Myocyte (in vitro differentiated cells): Measurements from ENCODE around the gene STAM. TPM values are rescaled to one million over a fixed set of nuclear protein-coding genes. Genes with fewer than 3 reads are reported as not detected.

Experiments
- DNase-seq: peaks from one replicate; pipeline ENCODE4 v3.0.0-alpha.2; 2012; ENCODE audit warnings: low read depth
- total RNA-seq: library from RNA; depleted of rRNA; stranded (reverse); fragments of >200 nt; gene quantifications from 2 replicates; pipeline ENCODE4 v1.2.3, GENCODE V29; 2014

STAM gene
- total RNA-seq, 1 donor from 2014 or later, result 77.6 TPM

DNA sequence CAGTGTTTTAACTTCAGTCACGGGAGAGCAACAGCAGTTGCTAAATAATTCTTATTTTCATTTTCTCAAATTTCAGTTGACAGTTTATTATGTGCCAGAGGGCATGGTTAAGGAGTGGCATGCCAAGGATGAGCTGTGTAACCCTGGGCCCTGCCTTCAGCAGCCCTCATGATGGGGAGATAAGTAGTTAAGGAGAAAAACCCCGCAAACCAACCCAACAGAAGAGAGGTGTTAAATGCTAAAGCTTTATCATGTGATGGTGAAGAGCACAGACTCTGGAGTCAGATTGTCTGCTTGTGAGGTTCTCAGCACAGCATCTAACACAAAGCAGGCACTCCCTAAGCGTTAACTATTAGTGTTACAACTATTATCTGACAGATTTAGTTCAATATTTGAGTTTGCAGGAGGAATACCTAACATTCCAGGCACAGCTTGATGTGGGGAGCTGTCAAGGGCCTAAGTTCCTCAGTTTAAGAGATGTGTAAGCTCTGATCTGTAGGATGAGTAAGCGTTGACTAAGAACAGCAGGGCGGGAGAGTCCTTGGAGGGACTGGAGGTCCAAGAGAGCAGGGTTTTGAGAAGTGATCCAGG, 29.6 kb downstream of the STAM start:
- DNase-seq, result peak; percentile 59

DNA sequence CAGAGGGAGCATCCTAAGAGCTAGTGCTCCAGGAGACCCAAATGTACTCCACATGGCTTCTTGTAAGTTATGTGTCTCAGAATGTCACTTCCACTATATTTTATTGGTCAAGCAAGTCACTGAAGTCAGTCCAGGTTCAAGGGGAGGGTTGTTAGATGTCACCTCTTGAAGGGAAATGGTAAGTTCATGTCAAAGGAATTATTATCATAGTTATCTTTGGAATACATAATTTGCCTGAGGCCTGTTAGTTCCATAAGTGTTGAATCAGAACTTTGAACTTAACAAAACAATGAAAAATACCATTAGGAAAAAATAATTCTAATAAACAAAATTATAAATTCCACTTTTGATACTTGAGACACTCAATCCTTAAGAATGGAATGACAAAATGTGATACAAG, 30.6 kb downstream of the STAM start:
- no peak for DNase-seq

DNA sequence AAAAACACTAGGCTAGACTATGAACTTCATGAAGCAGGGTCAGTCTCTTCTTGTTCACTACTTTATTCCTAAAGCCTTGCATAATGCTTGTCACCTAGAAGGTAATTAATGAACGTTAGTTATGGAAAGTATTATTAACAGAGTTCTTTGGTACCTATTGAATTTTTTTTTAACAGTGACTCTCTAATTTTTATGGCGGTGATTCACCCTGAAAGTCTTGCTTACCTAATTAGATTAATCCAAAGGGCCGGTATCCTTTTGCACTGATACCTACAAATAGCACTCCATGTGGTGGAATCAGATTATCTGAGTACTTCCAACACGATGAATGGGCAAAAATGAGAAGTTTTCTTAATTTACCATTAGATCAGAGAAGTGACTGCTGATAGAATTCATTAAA, 31.7 kb downstream of the STAM start:
- DNase-seq, result no peak

DNA sequence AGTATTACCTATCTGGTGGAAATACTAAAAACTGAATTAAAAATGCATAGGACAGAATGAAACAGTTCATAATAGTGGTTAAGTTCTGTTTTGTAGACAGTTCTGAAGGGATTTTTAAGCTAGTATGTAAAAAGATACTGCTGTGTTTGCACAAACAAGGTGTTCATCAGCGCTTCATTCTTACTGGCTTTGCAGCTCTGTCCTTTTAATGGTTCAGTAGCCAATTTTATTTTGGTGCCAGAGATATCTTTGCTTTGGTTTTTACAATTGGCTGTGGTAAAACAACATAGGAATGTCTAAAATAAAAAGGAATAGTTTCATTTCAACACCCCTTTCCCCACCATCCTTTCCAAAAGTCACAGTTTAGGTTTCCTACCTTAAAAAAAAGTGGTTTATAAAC, 33.0 kb downstream of the STAM start:
- DNase-seq, result no peak

DNA sequence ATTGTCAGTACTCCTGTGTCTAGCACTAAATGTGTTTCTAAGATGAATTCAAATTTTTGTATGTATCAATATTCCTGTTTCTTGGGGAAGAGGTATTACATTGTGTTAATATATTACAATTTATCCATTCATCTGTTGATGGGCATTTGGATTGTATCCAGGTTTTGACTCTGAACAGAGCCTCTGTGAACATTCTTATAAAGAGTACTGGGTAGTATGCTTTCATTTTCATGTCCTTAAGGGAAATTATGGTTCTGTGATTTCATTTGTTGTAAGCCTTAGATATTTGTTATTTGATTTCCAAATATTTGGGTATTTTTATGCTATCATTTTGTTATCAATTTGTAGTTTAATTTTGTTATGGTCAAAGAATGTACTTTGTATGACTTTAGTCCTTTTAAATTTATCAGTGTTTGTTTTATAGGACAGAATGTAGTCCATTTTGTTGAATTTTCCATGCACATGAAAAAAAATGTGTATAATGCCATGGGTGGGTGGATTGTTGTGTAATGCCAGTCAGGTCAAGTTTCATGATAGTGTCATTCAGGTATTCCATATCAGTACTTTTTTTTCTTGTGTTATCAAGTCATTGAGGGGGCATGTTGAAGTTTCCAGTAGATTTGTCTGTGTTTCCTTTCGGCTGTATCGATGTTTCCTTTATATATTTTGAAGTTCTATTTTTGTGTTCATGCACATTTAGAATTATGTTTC, 38.4 kb downstream of the STAM start:
- DNase-seq, result no peak

DNA sequence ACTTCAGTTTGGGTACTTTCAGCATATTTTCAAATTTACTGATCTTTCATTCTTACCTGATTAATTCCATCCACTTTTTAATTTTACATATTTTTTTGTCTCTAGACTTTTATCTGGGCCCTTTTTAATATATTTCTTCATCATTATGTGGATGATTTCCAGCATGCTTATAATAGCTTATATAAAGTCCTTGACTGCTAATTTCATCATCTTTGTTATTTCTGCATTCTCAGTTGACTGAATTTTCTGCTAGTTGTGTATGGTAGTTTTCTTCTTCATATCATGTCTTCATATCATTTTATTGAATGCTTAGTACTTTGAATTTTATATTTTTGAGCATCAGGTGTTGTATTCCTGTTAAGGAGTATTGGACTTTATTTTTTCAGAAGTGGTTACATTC, 39.6 kb downstream of the STAM start:
- no peak for DNase-seq

DNA sequence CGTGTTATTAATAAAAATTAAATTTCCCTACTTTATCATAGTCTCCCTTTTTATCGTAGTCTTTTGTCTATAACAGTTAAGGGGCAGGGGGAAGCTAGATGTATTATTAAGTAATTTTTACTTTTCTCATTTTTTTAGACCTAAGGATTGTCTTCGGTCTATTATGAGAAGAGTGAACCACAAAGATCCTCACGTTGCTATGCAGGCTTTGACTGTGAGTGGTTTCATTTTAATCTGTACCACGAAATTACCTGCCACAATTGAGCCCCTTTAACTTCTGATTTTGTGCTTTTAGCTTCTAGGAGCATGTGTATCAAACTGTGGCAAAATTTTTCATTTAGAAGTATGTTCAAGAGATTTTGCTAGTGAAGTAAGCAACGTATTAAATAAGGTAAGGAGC, 40.6 kb downstream of the STAM start:
- DNase-seq, result no peak

DNA sequence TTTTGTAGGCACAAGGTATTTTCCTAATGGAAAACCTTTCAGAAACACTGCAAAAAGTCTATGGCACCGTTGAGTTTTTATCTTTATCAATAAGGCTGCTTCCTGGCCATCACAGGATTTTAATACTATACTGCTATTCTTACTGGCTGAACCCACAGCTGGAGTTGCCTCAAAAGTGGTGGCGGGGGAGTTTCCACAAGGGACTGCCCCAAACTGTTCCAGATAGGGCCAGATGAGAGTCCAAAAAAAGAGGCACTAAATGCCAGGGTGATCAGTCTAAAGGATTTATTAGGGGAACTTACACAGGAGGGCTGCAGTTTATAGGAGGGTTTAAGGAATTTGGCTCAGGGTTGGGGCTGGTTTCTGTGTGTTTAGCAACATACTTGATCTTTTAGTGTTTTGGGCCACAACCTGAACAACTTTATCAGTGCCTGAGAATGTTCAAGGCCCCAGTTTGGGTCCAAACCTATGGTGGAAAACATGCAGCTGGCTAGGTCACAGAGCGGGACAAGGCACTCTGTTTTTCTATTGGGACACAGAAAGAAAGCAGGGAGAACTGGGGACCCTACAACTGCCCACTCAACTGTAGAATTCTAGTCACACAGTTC, 41.4 kb downstream of the STAM start:
- DNase-seq, result no peak

DNA sequence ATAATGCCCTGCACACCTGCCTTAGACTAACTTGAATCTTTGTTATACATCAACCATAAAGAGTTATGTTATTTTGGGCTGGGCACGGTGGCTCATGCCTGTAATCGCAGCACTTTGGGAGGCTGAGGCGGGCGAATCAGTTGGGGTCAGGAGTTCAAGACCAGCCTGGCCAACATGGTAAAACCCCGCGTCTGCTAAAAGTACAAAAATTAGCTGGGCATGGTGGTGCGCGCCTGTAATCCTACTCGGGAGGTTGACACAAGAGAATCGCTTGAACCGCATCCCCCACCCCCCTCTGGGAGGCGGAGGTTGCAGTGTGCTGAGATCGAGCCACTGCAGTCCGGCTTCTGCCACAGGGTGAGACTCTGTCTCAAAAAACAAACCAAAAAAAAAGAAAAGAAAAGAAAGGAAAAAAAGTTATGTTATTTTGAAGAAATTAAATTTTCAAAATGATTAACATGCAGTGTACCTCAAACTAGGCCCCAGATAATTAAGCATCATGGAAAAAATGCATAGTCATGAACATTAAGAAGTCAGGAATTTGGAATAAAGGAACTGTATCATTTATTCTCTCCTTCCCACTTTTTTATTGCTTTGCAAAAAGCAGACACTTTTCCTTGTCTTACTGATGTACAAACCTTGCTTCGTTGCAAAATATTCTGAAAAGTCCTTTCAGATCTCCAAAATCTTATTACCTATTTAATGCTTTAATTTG, 43.3 kb downstream of the STAM start:
- DNase-seq, result no peak

DNA sequence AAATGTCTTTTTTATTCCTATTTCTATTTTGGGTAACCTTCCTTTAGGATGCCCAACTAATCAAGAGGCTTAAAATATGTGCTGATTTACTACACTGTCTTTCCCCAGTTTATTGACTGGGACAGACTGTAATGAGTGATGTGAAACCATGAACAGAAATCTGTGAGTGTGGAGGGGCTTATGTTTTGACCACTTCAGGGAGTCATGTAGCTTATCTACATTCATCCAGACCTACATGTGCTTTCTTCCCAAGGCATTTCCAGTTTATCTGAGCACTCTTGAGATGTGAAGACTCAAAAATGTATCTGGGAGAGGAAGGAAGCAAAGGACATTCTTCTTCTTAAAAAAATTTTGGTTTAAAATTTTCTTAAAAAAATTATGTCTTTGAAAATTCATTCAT, 45.2 kb downstream of the STAM start:
- no peak for DNase-seq

DNA sequence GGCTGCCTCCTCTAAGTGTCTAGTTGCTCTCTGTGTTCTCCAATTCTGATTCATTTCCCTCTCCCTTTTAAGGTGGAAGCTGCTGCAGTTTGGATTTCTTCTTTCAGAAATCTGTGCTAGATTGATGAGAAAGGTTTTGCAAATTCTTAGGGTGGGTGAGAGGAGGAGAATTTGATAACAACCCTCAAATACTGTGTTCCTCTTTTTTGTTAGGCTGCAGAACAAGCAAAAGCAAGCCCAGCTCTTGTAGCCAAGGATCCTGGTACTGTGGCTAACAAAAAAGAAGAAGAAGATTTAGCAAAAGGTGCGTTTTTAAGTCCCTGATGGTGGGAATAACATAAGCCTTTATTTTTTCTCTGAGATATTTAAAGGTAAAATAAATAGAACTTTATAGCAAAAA, 49.1 kb downstream of the STAM start:
- no peak for DNase-seq

DNA sequence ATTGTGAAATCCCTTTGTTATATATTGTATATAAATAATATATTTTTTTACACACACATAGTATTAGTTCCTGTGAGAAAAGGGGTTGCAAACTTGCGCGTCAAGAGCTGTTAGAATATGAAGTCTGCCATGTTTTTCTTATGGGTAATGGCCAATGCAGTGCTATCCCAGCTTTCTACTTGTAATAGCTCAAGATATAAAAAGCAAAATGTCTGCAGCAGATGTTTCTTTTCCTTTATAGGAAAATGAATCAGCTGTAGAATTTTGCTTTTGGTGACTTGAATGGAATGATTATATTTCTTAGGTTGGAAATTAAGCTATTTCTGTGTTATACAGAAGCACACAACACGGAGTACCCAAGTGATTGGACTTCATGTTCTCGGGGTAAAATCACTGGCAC, 54.7 kb downstream of the STAM start:
- DNase-seq, result no peak

DNA sequence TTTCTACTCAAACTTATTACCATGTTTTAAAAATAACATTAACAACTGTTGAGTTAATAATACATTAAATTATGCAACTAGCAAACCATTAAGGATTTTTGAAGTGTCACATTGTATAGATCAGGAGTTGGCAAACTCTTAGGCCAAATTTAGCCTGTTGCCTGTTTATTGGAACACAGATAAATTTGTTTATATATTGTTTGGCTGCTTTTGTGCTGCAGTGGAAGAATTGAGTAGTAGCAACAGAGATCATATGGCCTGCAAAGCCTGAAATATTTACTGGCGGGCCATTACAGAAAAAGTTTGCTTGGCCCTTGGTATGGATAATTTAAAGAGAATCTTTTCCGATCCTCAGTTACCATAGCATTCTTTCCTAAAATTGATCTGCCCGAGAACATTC, 57.4 kb downstream of the STAM start:
- no peak for DNase-seq

DNA sequence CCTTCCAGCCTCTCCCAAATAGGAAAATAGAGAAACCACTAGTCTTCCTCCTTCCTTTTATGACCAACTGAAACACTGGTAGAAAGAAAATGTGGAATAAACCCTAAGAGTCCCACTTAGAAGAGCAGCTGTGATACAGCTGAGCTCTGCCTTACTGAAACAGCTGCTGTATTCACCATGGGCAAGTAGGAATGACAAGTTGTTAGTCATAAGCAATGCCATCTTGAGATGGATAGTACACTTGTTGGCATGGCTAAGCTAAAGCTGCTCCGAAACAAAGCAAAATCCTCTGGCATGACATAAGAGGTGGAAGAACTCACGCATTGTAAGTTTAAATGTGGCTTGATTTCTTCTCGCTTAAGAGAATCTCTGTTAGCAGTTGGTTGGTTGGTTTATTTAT, 59.8 kb downstream of the STAM start:
- peak; percentile 87 for DNase-seq

DNA sequence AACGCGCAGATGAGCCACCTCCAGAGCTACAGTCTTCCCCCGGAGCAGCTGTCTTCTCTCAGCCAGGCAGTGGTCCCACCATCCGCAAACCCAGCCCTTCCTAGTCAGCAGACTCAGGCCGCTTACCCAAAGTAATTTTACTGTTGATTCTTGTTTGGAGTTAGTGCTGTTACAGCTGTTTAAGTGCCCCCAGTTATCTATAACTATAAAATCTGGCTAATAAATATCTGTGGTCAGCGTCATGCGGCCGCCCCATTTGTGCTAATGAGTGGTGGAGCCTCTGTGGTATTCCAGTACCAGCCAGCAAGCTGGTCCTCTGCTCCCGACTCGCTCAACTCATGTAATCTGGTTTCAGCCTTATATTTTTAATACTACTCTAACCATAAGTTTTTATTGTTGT, 64.9 kb downstream of the STAM start:
- peak; percentile 18 for DNase-seq

DNA sequence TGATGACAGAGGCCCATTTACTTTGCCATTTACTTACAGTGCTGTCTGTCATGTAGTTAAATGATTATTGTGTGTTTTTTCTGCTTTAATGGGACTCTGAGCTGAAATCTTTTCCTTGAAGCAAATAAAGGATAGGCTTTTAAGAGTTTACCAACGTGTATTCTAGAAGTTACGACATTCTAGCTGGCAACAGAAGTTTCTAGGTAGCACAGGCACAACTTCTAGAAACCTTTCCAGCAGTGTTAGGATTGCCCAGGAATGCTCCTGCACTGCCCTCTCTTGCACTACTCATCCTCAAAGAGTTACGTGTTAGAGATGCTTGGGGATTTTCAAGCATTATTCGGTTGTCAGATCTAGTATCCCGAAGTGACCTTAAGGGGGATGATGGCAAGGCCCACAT, 65.5 kb downstream of the STAM start:
- DNase-seq, result no peak

DNA sequence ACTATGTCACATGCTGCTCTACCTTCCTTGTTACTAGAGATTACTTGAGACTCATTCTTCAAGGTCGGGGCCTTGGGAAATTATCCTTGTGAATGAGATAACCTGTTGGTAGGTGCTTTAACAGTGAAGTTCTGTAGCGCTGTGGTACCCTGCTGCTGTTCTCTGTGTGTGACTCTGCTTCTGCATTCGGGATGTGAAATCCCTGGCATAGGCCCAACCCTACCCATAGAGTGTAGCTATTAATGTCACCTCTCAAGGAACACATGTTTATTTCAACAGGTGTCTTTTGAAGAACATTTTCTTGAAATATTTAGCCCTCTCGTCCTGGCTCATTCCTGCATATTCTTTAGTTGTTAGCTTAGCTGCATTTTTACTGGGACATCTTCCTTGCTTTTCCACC, 66.2 kb downstream of the STAM start:
- DNase-seq, result peak; percentile 33

DNA sequence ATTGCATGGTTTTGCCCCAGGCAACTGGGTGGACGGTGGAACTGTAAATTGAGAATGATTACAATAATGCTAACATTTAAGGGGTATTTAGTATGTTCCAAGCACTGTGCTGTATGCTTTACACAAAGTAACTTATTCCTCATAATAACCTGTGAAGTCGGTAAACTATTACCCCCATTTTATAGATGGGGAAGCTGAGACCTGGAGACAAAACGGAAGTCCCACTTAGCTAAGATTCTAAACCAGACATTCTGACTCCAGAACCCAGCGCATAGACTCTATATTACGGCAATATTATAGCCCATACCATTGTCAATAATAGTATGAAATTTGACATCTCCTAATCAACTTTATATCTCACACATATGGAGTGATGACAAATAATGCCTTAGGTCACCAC, 68.1 kb downstream of the STAM start:
- DNase-seq, result no peak

DNA sequence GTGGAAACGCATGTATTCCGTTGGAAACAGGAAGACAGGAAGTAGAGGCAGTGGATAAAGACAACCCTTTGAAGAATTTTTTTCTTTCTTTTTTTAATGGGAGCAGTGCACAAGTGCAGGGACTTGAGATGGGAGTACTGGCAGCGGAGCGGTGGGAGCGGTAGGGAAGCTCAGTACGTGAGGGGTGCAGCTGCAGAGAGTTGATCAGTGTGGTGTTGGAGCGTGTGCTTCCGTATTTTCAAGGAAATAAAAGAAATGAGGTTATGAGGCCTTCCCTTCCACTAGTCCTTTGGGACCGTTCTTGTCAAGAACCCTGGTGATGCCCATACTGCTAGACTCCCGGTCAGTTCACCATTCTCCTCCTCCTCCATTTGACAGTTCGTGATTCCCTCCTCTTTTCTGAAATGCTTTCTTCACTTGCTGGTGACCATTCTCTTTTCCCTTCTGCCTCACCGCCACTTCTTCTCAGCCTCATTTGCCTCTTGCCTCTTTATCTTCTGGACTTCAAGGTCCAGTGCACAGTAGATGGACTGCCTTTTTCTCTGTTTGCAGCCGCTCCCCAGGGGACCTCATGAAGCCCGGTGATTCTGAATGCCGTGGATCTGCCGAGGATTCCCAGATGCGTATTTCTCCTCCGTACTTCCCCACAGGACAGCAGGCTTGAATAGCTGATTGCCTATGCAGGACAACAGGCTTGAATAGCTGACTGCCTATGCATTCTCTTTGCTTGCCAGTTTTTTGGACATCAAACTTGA, 68.9 kb downstream of the STAM start:
- no peak for DNase-seq

DNA sequence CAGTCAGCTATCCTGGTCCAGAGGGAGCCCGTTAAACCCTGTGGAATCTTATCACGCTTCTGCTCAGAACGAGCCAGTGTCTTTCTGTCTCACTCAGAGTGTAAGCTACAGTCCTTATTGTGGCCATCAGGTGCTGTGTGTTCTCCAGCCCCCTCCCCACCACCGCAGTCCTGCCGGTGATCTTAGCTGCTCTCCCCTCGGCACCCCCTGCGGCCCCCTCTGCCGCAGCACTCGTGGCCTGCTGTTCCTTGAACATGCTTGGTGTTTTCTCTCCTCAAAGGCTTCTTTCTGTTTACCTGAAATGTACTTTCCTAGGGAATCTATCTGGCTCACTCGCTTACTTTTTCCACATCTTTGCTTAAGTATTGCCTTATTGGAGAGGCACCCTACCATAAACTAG, 69.8 kb downstream of the STAM start:
- DNase-seq, result no peak

DNA sequence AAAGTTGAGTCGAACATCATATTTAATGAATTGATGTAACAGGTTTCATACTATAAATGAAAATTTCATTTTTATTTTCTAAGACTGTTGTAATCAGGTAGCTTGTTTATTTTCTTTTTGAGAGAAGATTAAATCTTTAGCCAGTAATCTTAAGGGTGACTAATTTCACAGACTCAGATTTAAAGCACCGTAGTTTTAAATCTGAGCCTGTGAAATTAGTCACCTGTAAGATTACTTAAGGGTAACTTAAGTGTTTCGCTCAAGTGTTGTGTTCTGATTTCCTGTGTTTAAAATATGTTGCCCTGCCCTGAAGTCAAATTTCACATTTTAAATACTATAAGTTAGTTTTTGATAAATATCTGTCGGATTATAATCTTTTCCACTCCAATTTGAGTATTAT, 72.2 kb downstream of the STAM start:
- no peak for DNase-seq
